GM21737 (cell line): ENCODE measurements around the gene OTC.

Source experiments
- ATAC-seq: cut with Tn5 transposase; IDR thresholded peaks from one replicate; pipeline ENCODE4 v1.9.1; 2021; ENCODE audit warnings: mild to moderate bottlenecking, moderate library complexity; ENCODE audit not compliant: unreplicated experiment

OTC gene

GRCh38 chrX:38356401-38356800 is 4.0 kb downstream of the OTC start:
- no peak for ATAC-seq

GRCh38 chrX:38357747-38358673 is 5.6 kb downstream of the OTC start:
- ATAC-seq = no peak

- ATAC-seq = no peak
These were observed 10.6 kb downstream of the OTC start for GRCh38 chrX:38363046-38363445.

- ATAC-seq = no peak
These were observed 13.6 kb downstream of the OTC start for GRCh38 chrX:38365954-38366353.

DNA sequence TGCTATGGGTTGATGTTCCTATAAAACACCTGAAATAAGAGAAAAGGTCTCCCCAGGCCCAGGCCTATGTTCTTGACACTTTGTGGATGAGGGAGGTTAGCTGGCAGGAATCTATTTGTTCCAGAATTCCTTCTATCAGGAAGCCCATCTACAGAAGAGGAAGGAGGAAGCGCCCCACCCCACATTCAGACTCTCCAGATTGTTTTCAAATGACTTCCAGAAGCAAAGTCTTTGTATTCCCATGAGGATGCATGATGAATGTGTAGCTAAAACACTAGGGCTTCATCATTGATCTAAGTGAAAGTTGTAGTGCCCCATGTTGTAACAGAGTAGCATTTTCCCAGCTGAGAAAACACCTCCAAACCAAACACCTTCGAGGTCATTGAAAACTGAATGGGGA is 16.4 kb downstream of the OTC start:
- no peak for ATAC-seq

- ATAC-seq = no peak
These were observed 19.2 kb downstream of the OTC start for GRCh38 chrX:38371641-38372040.

DNA sequence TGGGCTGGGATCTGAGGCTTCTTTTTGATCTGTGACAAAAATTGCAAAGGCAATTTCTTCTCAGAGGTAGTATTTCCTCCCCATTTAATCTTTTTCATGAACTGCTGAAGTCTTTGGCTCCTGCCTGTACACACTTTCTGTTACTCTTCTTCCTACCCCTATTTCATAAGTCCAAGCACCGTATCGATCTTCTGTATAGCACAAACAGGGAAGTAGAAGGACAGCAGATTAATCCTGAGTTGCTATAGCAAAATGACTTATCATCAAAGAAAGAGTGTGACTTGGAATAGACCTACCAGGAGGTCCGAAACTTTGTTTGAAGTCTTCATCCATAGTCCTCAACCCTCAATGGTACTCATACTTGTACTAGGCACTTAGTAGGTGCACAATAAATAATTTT is 22.0 kb downstream of the OTC start:
- no peak for ATAC-seq

DNA sequence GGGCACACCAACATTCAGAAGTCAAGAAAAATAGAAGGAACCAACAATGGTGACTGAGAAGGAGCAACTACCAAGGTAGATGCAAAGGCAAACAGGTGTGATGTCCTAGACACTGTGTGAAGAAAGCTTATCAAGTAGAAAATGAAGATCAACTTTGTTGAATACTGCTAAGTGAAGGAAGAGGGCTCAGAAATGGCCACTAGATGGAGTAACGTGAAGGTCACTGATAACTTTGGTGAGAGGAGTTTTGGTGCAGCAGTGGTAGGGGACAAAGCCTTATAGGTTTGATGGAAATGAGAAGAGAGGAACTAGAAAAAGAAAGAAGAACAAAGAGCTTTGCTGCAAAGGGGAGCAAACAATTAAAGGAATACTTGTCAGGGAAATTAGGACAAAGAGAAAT is 23.5 kb downstream of the OTC start:
- no peak for ATAC-seq

GRCh38 chrX:38376747-38377146 is 24.3 kb downstream of the OTC start:
- no peak for ATAC-seq

DNA sequence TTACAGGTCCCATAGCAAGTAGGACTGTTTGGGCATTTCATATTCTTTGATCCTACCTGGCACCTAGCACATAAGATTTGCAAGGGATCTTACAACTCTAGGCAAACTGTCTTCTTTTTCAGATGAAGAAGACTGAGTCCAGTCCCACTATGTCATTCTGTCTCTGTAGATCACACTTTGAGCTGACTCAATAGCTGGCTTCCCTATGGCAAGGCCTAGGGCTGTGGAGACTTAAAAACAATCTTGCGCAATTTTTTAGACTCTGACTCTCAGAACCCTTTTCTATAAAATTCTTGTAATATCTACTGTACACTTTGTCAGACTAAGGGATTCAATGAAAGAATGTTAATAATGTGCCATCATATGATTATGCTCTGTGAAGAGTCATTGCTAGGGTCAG is 26.7 kb downstream of the OTC start:
- no peak for ATAC-seq

- no peak for ATAC-seq
These were observed 30.3 kb downstream of the OTC start for GRCh38 chrX:38382663-38383062.

DNA sequence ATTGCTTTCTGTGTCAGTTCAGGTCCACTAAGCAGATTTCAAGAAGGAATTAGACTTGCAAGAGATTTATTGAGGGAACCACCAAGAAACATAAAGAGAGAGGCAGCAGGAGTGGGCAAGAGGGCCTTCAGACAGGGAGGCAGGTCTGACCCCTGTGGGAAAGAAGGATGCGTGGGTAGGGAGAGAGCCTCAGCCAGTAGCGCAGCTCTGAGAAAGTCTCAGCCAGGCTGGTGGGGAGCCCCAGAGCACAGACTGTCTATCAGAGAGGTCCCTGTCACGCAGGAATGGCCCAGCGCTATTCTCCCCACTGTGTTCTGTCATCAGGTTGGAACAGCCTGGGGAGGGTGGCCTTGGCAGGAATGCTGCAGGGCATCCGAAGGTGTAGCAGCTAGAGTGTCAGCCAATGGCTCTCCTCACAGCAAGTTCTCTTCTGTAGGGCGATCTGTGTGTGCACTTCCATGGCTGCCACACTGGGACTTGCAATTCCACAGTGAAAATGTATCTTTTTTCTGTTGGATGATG is 48.0 kb downstream of the OTC start:
- ATAC-seq = no peak

DNA sequence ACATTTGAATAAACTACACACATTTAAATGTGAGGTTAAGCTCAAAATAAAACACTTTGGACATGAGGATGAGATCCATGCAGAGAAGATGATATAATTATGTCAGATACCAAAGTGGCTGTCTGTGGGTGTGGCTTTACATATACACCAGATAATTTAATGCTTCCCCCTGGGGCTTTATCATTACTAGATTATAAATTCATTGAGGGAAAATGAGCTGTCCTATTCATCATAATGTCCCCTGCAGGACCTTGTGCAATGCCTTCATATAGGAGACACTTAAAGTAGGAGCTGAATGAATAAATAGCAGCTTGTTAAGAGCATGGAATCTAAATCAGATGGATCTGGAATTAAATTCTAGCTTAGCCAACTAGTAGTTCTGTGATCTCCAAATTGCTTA is 49.7 kb downstream of the OTC start:
- ATAC-seq = no peak

DNA sequence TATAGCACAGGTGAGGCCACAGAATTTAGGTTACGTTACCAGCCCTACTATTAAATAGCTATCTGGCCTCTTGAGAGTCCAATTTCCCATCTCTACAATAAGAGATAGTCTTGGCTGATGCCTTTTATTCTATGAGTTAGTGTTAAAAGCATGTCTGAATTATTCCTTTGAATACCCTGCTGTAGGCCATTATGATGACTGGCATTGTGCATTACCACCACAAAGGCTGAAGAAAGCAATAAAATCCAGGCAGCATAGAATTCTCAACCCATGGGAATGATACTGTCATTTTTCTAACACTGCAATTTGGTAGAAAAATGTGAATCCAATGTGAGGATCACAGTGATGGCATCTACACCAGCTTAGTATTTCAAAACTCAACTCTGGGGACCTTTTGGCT is 51.4 kb downstream of the OTC start:
- no peak for ATAC-seq

GRCh38 chrX:38407126-38407525 is 54.7 kb downstream of the OTC start:
- ATAC-seq = no peak

DNA sequence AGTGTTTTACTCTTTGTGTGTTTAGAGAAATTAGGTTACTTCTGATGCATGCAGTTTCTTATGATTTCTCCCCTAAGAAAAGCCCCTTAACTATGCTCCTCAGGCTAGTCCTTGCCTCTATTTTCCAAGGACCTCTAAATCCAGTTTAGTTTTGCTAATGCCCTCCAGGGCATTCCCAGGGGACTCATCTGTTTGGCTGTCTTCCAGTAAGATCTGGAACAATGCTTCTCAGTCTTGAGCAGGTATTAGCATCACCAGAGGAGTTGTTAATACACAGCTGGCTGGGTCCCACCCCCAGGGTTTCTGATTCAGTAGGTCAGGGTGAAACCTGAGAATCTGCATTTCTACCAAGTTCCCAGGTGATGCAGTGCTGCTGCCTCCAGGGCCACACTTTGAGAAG is 56.9 kb downstream of the OTC start:
- no peak for ATAC-seq

- no peak for ATAC-seq
These were observed 74.4 kb downstream of the OTC start for GRCh38 chrX:38426785-38427184.

- ATAC-seq = no peak
These were observed 79.1 kb downstream of the OTC start for GRCh38 chrX:38431525-38431924.

- no peak for ATAC-seq
These were observed 82.7 kb downstream of the OTC start for GRCh38 chrX:38435130-38435529.

GRCh38 chrX:38437093-38437492 is 84.7 kb downstream of the OTC start:
- ATAC-seq = no peak

- no peak for ATAC-seq
These were observed 85.9 kb downstream of the OTC start for GRCh38 chrX:38438321-38438720.

- ATAC-seq = no peak
These were observed 100.2 kb downstream of the OTC start for GRCh38 chrX:38452603-38453002.

- ATAC-seq = no peak
These were observed 105.7 kb downstream of the OTC start for GRCh38 chrX:38458071-38458470.
